Stimulated activated CD4-positive, alpha-beta T cell treated with anti-CD3 and anti-CD28 coated beads, Interleukin-2, amount 100 ng/mL, for 48 hours (primary cell): ENCODE data around the gene CREB3L1.

Source experiments
- DNase-seq, 2 donors: peaks; one replicate each; pipeline ENCODE4 v3.0.0-alpha.2; 2020

CREB3L1 gene

DNA sequence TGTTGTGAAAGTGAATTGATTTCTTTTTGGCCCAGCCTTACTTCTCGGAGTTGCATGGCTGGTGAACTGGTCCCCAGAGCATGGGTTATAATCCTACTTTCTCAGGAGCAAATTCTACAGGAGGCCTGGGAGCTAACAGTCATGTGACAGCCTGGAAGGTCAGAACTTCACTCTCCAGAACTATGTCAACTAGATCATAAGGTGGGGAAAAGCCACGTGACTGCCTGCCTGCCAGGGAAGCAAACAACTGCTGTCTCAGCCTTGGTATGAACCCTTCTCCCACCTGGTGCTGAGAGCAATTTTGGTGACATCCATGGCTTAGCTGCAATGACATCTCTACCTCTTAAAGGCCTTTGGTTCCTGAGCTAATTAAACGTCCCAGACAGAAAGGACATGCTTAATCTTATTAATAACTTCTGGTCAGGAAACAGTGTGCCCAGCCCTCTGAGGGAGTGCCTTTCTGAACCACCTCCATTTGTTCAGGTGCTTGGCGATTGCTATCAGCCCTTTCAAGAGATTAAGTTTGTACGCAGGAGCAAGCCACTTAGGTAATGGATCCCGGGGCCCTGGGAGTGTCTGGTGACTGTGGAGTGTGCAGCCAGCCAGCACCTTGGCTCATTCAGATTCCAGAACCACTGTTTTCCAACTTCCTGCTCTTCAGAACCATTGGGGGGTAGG is 1.4 kb upstream of the CREB3L1 start:
- DNase-seq, result no peak

- no peak for DNase-seq
Observed at GRCh38 chr11:46277313-46277621, 195 bp upstream of the CREB3L1 start.

DNA sequence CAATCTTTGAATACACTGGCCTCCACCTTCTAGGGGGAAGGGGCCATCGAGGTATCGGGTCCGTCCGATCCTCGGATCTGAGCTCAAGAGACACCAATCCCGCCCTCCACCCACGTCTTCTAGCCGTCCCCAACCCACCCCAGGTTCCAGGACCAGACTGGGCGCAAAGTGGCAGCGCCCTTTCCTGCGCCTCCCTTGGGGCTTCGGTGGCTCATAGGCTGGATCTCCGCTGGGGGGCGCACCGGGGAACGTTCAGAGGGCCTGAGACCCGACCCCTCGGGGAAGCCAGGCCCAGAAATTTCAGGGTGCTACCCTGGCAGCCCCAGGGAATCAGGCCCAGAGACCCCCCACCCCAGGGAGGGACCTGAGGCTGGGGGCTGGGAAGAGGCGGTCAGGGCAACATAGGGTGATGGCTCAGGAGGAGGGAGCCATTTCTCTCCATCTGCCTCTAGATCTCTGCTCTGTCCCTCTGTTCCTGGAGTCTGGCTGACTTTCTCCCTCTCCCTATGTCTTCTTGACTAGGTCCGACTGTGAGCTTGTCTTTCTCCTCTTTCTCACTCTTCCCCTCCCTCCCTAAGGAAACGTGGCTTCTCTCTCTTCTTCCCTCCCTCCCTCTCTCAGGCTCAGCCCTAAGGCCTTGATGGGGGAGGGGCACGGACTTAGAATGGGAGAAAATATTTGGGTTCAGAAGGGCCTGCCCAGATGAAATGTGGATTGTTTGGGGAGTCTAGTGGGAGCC is 1.1 kb downstream of the CREB3L1 start:
- peak; percentile 25 to 44 for DNase-seq

DNA sequence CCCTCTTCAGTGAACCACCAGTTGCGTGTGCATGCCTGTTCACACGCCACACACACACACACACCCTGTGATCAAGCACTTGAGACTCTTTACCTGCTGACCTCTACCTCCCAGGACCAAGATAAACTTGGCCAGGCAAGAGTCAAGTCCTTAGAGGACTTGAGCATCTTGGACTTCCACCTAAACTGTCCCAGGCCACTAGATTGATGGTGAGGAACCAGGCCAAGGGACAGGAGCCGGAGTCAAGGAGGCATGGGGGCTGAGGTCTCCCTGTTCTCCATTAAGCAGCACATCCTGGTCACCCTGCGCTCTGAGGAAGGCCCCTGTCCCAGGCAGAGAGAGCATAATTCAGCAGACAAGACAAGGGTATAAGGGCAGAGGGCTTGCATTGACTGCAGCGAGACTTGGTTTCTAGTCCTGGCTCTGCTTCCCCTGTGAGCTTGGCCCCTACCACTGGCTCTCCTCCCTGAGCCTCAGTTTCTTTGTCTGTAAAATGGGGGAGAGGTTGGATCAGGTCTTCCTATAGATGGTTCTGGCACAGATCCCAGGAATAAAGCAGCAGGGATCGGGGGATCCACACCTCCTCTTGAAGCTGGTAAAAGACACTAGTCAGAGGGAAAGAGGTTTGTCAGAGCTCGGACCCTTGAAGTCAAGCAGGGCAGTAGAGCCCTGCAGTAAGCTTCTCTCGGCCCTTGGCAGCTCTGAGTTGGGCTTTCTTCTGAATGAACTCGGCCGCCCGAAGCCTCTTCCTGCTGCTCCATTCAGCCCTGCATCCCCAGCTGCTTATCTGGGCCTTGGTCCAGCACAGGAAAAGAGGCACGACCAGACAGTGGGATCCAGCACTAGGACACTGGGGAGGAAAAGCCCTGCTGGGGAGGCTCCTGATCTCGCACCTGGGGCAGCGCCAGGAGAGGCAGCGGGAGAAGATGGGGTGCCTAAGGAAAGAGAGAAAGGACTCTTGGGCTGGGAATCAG is 2.0 kb downstream of the CREB3L1 start:
- DNase-seq, result no peak

- no peak for DNase-seq
Observed at GRCh38 chr11:46280706-46281105, 3.2 kb downstream of the CREB3L1 start.

DNA sequence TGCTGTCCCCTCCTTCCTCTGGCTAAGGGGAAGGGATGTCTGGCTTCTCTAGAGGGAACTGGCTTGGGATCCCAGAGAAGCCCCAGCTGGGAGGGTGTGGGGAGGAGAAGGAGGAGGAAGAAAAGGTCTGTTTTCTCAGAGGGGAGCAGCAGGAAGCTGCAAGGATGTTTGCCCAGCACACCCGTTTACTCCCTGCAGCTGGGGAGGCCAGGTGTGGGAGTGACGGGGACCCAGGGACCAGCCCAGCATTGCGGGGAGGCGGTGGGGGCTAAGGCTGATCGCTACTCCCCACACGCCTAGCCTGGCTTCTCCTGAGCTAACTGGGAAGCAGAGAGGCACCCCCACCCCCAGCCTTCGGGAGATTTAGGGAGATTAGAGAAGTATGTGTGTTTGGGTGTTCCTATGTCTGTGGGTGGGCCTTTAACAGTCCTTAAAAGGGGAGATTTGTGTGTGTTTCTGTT is 3.9 kb downstream of the CREB3L1 start:
- no peak for DNase-seq

DNA sequence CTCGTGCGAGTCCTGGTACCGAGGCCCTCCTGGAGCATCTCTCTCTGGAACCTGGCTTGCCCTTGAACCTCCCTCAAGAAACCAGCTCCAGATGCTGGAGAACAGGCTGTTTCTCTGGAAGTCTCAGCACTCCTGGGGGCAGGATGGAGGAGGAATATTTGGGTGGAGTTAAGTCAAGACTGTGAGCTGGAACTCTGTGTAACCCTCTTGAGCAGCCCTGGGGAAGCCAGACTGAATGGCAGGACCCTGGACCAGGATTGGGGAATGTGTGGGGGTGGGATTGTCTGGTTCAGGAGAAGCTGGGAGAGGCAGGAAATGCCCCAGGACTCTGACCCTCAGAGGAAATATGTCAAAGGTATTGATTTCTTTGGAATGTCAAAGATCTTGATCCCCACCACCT is 7.7 kb downstream of the CREB3L1 start:
- DNase-seq, result no peak

DNA sequence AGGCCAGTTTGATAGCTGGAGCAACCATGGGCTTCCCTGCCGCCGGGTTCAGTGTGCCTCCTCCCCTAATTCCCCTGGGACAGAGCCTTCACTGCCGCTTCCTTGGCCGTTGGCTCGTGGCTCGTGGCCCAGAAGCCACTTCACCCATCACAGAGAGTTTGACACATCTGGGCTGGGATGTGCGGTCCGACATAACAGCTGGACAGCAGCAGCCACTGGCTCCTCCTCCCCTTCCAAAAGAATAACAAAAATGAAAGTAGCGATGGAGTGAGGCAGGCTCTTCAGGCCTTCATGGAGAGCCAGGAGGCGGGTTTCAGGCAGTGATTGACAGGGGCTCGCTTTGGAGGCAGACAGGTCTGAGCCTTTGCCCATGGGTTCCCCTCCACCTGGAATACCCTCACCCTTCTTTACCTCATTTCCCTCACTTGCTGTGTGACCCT is 8.2 kb downstream of the CREB3L1 start:
- no peak for DNase-seq

DNA sequence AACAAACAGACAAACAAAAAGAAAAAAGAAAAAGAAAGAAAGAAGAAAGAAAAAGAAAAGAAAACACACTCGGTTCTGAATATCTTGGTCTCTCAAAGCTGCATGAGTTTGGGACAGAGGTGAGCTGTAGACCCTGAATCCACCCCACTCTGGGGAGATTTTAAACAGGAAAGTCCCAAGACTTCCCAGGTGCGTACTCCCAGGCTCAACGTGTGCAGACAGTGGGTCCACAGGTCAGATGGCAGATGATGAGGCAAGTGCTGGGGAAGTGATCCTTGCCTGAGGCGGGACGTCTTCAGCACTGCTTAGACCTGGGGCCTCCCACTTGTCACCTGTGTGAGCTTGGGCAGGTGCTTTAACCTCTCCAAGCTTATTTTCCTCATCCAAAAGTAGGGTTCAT is 9.3 kb downstream of the CREB3L1 start:
- no peak for DNase-seq

- DNase-seq, result no peak
Observed at GRCh38 chr11:46288451-46288850, 11.0 kb downstream of the CREB3L1 start.

DNA sequence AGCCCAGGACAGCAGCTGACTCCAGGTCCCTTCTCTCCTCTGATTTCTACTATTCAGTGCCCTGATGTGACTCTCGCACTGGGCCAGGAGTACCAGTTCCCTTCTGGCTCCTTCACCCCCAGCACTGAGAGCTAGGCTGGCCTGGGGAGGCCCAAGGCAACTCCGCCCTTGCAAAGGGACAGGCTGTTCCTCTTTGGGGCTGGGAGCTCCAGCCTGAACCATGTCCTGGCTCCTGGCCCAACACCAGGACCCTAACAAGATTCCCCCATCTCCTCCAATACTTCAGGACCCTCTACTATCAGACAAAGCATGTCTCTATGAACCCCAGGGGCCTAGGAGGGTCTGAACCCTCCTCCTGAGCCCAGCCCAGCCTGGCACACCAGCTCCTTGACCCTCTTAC is 12.5 kb downstream of the CREB3L1 start:
- no peak for DNase-seq

DNA sequence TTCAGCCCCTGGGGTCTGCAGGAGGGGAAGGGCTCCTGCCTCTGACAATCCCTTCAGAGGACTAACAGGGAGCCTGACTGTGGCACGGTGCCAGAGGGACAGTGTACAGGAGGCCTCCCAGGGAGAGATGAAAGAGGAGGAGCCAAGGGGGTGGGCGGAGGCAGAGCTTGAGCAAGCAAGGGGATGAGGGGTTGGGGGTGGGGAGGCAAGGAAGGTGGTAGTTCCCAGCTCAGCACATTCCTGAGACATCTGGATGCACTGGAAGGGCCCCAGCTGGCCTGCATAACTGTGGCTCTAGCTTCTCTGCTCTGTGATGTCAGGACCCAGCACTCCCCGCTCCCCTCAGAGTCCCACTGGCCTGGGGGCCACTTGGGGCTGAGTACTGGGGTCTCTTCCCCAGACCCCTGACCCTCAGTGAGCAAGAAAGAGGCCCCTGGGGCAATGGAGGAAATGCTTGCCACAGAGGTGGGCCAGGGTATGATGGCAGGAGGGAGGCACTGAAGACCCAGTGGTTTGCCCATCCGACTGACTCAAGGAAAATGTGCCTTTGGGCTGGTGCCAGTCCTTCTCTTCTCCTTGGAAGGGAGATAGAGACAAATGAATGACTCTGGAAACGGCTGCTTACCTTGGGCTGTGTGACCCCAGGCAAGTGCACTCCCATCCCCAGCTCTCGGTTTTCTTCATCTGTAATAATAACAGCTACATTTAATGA is 13.3 kb downstream of the CREB3L1 start:
- no peak for DNase-seq

- no peak for DNase-seq
Observed at GRCh38 chr11:46291441-46292150, 14.1 kb downstream of the CREB3L1 start.

GRCh38 chr11:46293066-46293465 is 15.6 kb downstream of the CREB3L1 start:
- DNase-seq, result no peak

DNA sequence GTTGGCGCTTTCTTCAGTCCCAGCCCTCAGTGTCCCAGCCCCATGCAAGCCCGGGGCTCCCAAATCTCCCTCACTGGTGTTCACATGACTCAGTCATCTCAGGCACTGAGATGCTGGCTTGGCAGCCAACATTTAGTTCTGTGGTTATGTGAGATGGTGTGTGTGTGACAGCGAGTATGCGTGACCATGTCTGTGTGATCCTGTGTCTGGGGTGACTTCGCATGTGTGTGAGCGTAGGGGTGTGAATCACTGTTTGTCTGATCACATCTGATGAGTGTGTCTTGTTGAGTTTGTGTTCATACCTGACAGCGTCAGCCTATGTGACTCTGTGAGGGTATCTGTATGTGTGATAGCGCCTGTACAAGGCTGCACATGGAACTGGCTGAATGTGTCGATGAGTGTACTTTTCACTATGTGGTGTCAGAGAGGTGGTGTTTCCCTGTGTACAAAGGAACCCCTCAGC is 16.2 kb downstream of the CREB3L1 start:
- no peak for DNase-seq

DNA sequence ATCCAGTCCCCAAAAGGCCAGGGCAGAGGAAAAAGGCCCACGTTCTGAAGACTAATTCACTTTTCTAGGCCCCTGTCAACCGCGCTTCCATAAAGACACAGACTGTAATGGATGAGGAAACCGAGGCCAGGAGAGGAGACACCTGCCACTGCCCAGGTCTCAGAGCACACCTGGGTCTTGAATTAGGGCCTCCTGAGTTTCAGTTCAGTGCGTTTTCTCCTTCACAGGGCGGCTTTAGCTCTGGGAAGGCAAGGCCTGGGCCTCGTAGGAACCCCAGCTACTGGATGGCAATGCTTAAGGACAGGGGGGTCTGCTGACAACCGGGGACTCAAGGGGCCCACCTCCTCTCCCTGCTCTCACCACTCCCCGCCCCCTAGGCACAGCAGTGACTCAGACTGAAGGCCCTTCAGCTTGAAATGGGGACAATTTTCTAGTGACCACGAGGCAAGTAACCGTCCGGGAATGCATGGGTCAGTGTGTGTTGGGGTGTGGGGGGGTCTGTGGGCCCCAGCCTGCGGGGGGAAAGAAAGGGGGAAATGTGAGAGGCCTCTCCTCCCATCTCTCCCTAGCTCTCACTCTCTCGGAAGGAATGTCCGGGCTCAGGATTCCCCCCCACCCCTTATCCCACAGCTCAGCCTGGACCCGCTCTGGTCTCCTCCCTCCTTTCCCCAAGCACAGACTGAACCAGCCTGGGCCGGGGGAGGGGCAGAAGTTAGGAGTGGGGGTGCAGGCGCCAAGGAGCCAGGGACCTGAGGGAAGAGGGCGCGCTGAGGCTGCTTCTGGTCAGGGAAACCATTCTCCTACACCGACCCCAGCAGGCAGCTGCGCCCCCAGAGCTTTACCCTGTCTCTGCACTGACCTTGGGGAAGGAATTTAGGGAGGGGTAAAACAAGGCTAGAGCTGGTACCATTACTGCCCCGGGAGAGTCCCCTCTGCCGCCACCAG is 17.2 kb downstream of the CREB3L1 start:
- no peak for DNase-seq

- DNase-seq, result peak; percentile 58 to 66
Observed at GRCh38 chr11:46295312-46296058, 18.0 kb downstream of the CREB3L1 start.

DNA sequence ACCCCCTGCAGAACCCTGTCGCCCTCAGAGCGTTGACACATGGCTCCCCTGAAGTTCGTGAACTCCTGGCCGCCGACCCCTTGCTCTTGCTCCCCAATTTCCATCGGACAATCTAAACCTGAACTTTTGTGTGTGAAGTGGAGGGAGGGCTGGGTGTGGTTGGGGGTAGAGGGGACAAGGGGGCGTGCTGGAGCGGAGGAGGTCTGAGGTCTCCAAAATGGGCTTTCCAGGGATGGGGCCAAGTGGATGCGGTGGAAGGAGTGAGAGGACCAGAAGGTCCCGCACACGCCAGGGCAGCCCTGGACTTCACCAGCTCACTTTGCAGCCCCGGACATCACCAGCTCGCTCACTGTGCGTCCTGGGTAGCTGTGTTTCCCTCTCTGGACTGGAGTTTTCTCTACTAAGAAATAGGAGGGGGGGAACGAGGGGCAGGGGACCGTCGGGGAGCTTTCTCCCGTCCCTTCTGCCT is 18.6 kb downstream of the CREB3L1 start:
- no peak for DNase-seq

- no peak for DNase-seq
Observed at GRCh38 chr11:46296528-46297448, 19.3 kb downstream of the CREB3L1 start.
